Thyroid gland (tissue), 4 donors: ENCODE measurements around the gene UBQLN4.

Source experiments
- POLR2A ChIP-seq, 2 donors: fragments of 450-650 bp; IDR thresholded peaks; one replicate each; pipeline ENCODE4 v1.6.1; 2017; ENCODE audit warnings: antibody characterized with exemption in 2 of 2, mild to moderate bottlenecking in 2 of 2, moderate library complexity in 1 of 2
- TF ChIP-seq, protein P1 (sequence below), 6 experiments: fragments of 200-600 bp in 3 of 6; fragments of 450-650 bp in 3 of 6; sonication (generic) in 3 of 6; IDR thresholded peaks; one replicate each; pipeline ENCODE4 v1.5.1; 2016 to 2019; ENCODE audit warnings: antibody characterized with exemption in 6 of 6, mild to moderate bottlenecking in 2 of 6, inconsistent platforms in 1 of 6, moderate library complexity in 1 of 6

DNA sequence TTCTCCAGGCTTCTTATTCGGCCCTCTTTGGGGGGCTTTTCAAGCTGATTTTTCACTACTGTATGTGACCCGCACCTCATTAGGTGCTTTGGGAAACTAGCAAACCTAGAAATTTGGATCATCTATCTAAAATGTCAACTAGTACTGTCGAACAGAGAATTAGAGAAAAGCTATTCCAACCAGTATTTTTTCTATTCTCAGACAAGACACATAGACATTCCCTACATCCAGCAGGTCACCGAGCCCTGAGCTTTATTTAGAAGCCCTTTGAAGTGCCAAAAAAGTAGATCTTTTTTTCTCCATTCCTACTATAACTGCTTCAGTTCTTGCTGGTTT lies 32.5 kb downstream of the UBQLN4 start:
- no peak for TF ChIP-seq POLR2A (IDR thresholded peaks at IDR 0.05)
- TF ChIP-seq, protein P1, sequence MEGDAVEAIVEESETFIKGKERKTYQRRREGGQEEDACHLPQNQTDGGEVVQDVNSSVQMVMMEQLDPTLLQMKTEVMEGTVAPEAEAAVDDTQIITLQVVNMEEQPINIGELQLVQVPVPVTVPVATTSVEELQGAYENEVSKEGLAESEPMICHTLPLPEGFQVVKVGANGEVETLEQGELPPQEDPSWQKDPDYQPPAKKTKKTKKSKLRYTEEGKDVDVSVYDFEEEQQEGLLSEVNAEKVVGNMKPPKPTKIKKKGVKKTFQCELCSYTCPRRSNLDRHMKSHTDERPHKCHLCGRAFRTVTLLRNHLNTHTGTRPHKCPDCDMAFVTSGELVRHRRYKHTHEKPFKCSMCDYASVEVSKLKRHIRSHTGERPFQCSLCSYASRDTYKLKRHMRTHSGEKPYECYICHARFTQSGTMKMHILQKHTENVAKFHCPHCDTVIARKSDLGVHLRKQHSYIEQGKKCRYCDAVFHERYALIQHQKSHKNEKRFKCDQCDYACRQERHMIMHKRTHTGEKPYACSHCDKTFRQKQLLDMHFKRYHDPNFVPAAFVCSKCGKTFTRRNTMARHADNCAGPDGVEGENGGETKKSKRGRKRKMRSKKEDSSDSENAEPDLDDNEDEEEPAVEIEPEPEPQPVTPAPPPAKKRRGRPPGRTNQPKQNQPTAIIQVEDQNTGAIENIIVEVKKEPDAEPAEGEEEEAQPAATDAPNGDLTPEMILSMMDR (IDR thresholded peaks at IDR 0.05) = no peak
